T-cell (primary cell): Measurements from ENCODE around the gene PPL. TPM values are rescaled to one million over a fixed set of nuclear protein-coding genes. Genes with fewer than 3 reads are reported as not detected.
"Not testable (repeated sequence)": the region's sequence is repeated elsewhere in the genome, so short reads cannot be mapped to it uniquely, and the experiment has no call there.

Experiments used
- ATAC-seq, 4 experiments: fragments of 200-7000 bp in 3 of 4; fragments of 150-1000 bp in 1 of 4; cut with Tn5 transposase; replicated peaks in 1 of 4; 1 replicate in 3 of 4; 2 replicates in 1 of 4; pipeline ENCODE4 v1.10.0; 2021; ENCODE audit warnings: moderate library complexity in 3 of 4, mild to moderate bottlenecking in 2 of 4, moderate number of reproducible peaks in 1 of 4
- CTCF ChIA-PET, 2 donors: fragments of 300-600 bp; sonication (Branson Sonifier 250); formaldehyde crosslinking; loops; one replicate each; lab custom pipeline; 2022; ENCODE audit warnings: antibody characterized with exemption in 2 of 2; lab: Charles Lee
- POLR2A ChIA-PET, 2 donors: fragments of 300-600 bp; sonication (Branson Sonifier 250); formaldehyde crosslinking; loops; one replicate each; lab custom pipeline; 2022; ENCODE audit warnings: antibody characterized with exemption in 2 of 2; lab: Charles Lee
- DNase-seq, 35 experiments: peaks; one replicate each; pipeline versions ENCODE4 v3.0.0 to v3.0.0-alpha.2; 2013 to 2023
- H3K27ac ChIP-seq: one replicate; pipeline ENCODE4 v1.5.1; 2013; ENCODE audit warnings: low read length
- H3K27me3 ChIP-seq, 2 experiments: replicated peaks in 1 of 2; 1 replicate in 1 of 2; 2 replicates in 1 of 2; pipeline versions ENCODE4 v1.6.1 to v1.7.0; 2013; ENCODE audit warnings: low read length in 1 of 2, mixed read lengths in 1 of 2; ENCODE audit not compliant: control insufficient read depth in 2 of 2, insufficient read depth in 2 of 2; ENCODE audit errors: extremely low read depth in 1 of 2
- H3K36me3 ChIP-seq, 2 donors: 1 replicate in 1 of 2; 2 replicates in 1 of 2; pipeline versions ENCODE4 v1.6.1 to v1.7.0; 2013; ENCODE audit warnings: low read length in 1 of 2; ENCODE audit not compliant: control insufficient read depth in 2 of 2, insufficient read depth in 1 of 2; ENCODE audit errors: extremely low read depth in 1 of 2
- H3K4me1 ChIP-seq, 2 experiments: 1 replicate in 1 of 2; 2 replicates in 1 of 2; pipeline versions ENCODE4 v1.6.1 to v1.7.0; 2013; ENCODE audit warnings: low read length in 2 of 2, mixed read lengths in 1 of 2; ENCODE audit not compliant: insufficient read depth in 2 of 2, control insufficient read depth in 1 of 2; ENCODE audit errors: extremely low read depth in 1 of 2
- H3K4me3 ChIP-seq, 2 donors: 1 replicate in 1 of 2; 2 replicates in 1 of 2; pipeline versions ENCODE4 v1.5.1 to v1.7.0; 2013; ENCODE audit warnings: mild to moderate bottlenecking in 2 of 2, low read length in 1 of 2, moderate library complexity in 1 of 2; ENCODE audit not compliant: control insufficient read depth in 1 of 2; ENCODE audit errors: extremely low read depth in 1 of 2
- H3K9me3 ChIP-seq: 2 replicates; pipeline ENCODE4 v1.7.0; 2013
- H3K27ac Mint-ChIP-seq, 2 donors: one replicate each; pipeline ENCODE4 v1.8.0; 2020 to 2021; ENCODE audit warnings: mild to moderate bottlenecking in 2 of 2, mixed read lengths in 2 of 2
- H3K27me3 Mint-ChIP-seq, 2 donors: one replicate each; pipeline ENCODE4 v1.8.0; 2021 to 2022; ENCODE audit warnings: mixed read lengths in 2 of 2
- H3K36me3 Mint-ChIP-seq: one replicate; pipeline ENCODE4 v1.8.0; 2021; ENCODE audit warnings: mixed read lengths
- H3K4me1 Mint-ChIP-seq, 3 donors: one replicate each; pipeline ENCODE4 v1.8.0; 2020 to 2022; ENCODE audit warnings: mixed read lengths in 3 of 3, mild to moderate bottlenecking in 1 of 3
- H3K4me3 Mint-ChIP-seq, 3 donors: one replicate each; pipeline ENCODE4 v1.8.0; 2020 to 2022; ENCODE audit warnings: mild to moderate bottlenecking in 3 of 3, mixed read lengths in 3 of 3, moderate library complexity in 3 of 3
- H3K9me3 Mint-ChIP-seq, 3 donors: one replicate each; pipeline ENCODE4 v1.8.0; 2020 to 2022; ENCODE audit warnings: mixed read lengths in 3 of 3
- WGBS: methylation state at CpG from one replicate; pipeline ENCODE4 v1.1.5; 2013; ENCODE audit warnings: missing lambda C conversion rate; ENCODE audit not compliant: insufficient coverage; 5-methylcytosine and 5-hydroxymethylcytosine counted together
- total RNA-seq, 35 experiments: library from RNA in 6 of 35; stranded (reverse) in 6 of 35; fragments of 120-200 nt in 1 of 35; gene quantifications; one replicate each; pipeline versions ENCODE4 v1.2.1 to v1.2.4 and lab custom pipeline; 2013 to 2026

The PPL gene
- total RNA-seq, 5 donors from 2014 or later (not counting 1 experiment from before 2014, with no cell fraction given), result 0.10 to 0.32 (median 0.12) TPM; not detected in 2

GRCh38 chr16:4968879-4969483 is 32.0 kb upstream of the PPL start:
- no peak for ATAC-seq
- CTCF ChIA-PET, result no interaction called here
- DNase-seq, result no peak
- Mint-ChIP-seq H3K9me3 (peaks cover 0 to 6% (median 0%) of the 10 kb centered on the region in 3 donors), H3K27ac (no peak overlapping the region), H3K36me3 (no peaks in the 10 kb centered on the region), H3K27me3 (peaks cover 13 to 14% of the 10 kb centered on the region in 2 donors), H3K4me1 (no peaks in the 10 kb centered on the region), H3K4me3 (no peak overlapping the region)
- no peak overlapping the region for H3K4me3 ChIP-seq
- H3K27ac ChIP-seq, result no peak overlapping the region
- peaks cover 0 to 19% of the 10 kb centered on the region in 2 experiments for H3K27me3 ChIP-seq
- WGBS, result 79% methylated on average over 9 of the region's 13 CpGs
- no peaks in the 10 kb centered on the region for H3K9me3 ChIP-seq
- no peaks in the 10 kb centered on the region for H3K36me3 ChIP-seq
- POLR2A ChIA-PET, result no interaction called here
- no peaks in the 10 kb centered on the region for H3K4me1 ChIP-seq

GRCh38 chr16:4968278-4968677 is 31.3 kb upstream of the PPL start:
- POLR2A ChIA-PET, H3K27ac ChIP-seq, H3K9me3 Mint-ChIP-seq, H3K4me3 ChIP-seq, H3K4me1 ChIP-seq, H3K27ac Mint-ChIP-seq, H3K36me3 Mint-ChIP-seq, CTCF ChIA-PET, H3K36me3 ChIP-seq, ATAC-seq, H3K4me3 Mint-ChIP-seq, H3K4me1 Mint-ChIP-seq, H3K9me3 ChIP-seq, DNase-seq: not testable (repeated sequence)
- peaks cover 9 to 11% of the 10 kb centered on the region in 2 donors for H3K27me3 Mint-ChIP-seq
- 70% methylated on average over 5 of the region's 12 CpGs for WGBS
- H3K27me3 ChIP-seq, result peaks cover 0 to 17% of the 10 kb centered on the region in 2 experiments

GRCh38 chr16:4966736-4967453 is 29.9 kb upstream of the PPL start:
- Mint-ChIP-seq H3K4me3 (no peak overlapping the region), H3K27me3 (peaks cover 3 to 9% of the 10 kb centered on the region in 2 donors), H3K4me1 (no peaks in the 10 kb centered on the region), H3K9me3 (no peaks in the 10 kb centered on the region), H3K36me3 (no peaks in the 10 kb centered on the region), H3K27ac (no peak overlapping the region)
- POLR2A ChIA-PET, result no interaction called here
- Histone ChIP-seq H3K9me3 (no peaks in the 10 kb centered on the region), H3K4me3 (no peak overlapping the region), H3K27ac (no peak overlapping the region), H3K4me1 (no peaks in the 10 kb centered on the region), H3K27me3 (peaks cover 0 to 15% of the 10 kb centered on the region in 2 experiments), H3K36me3 (no peaks in the 10 kb centered on the region)
- CTCF ChIA-PET, result no interaction called here
- ATAC-seq (no peak), DNase-seq (no peak)
- 74% methylated on average over 7 of the region's 10 CpGs for WGBS

GRCh38 chr16:4963527-4963926 is 26.6 kb upstream of the PPL start:
- H3K27ac Mint-ChIP-seq, H3K36me3 Mint-ChIP-seq, ATAC-seq, CTCF ChIA-PET, H3K27ac ChIP-seq, POLR2A ChIA-PET, H3K4me3 ChIP-seq, H3K9me3 Mint-ChIP-seq, DNase-seq, H3K9me3 ChIP-seq, H3K4me3 Mint-ChIP-seq, H3K4me1 Mint-ChIP-seq, H3K36me3 ChIP-seq, H3K4me1 ChIP-seq: not testable (repeated sequence)
- WGBS, result 89% methylated on average over 4 of the region's 7 CpGs
- peaks cover 7 to 29% of the 10 kb centered on the region in 2 donors for H3K27me3 Mint-ChIP-seq
- H3K27me3 ChIP-seq, result peaks cover 0 to 33% of the 10 kb centered on the region in 2 experiments

- H3K27ac ChIP-seq, result no peak overlapping the region
- Mint-ChIP-seq H3K36me3 (no peaks in the 10 kb centered on the region), H3K27me3 (peaks cover 10 to 31% of the 10 kb centered on the region in 2 donors), H3K4me3 (no peak overlapping the region), H3K27ac (no peak overlapping the region), H3K4me1 (peaks cover 11 to 15% (median 14%) of the 10 kb centered on the region in 3 donors), H3K9me3 (no peaks in the 10 kb centered on the region)
- WGBS, result 42% methylated on average over 2 of the region's 7 CpGs
- DNase-seq, result no peak
- no peak for ATAC-seq
- no peak overlapping the region for H3K4me3 ChIP-seq
- ChIA-PET CTCF (no interaction called here), POLR2A (no interaction called here)
- H3K9me3 ChIP-seq, result no peaks in the 10 kb centered on the region
- no peaks in the 10 kb centered on the region for H3K36me3 ChIP-seq
- peaks cover 0 to 15% of the 10 kb centered on the region in 2 experiments for H3K4me1 ChIP-seq
- H3K27me3 ChIP-seq, result peaks cover 0 to 37% of the 10 kb centered on the region in 2 experiments
These were observed 25.8 kb upstream of the PPL start for GRCh38 chr16:4962716-4963115.

GRCh38 chr16:4960579-4960978 is 23.6 kb upstream of the PPL start:
- 90% methylated on average over 3 of the region's 6 CpGs for WGBS
- H3K27me3 Mint-ChIP-seq, result peaks cover 12 to 43% of the 10 kb centered on the region in 2 donors
- peaks cover 21 to 27% (median 25%) of the 10 kb centered on the region in 3 donors for H3K4me1 Mint-ChIP-seq
- no peak for ATAC-seq
- no peaks in the 10 kb centered on the region for H3K36me3 ChIP-seq
- no peak for DNase-seq
- no peak overlapping the region for H3K27ac ChIP-seq
- peaks cover 0 to 28% of the 10 kb centered on the region in 2 experiments for H3K4me1 ChIP-seq
- ChIA-PET POLR2A (no interaction called here), CTCF (no interaction called here)
- H3K27ac Mint-ChIP-seq, result no peak overlapping the region
- no peak overlapping the region for H3K4me3 ChIP-seq
- H3K27me3 ChIP-seq, result peaks cover 0 to 53% of the 10 kb centered on the region in 2 experiments
- no peaks in the 10 kb centered on the region for H3K9me3 ChIP-seq
- no peaks in the 10 kb centered on the region for H3K36me3 Mint-ChIP-seq
- H3K4me3 Mint-ChIP-seq, result no peak overlapping the region
- H3K9me3 Mint-ChIP-seq, result no peaks in the 10 kb centered on the region
